Esophagus mucosa (tissue), 1 donor: ENCODE results near the gene METTL5. TPM values are rescaled to one million over a fixed set of nuclear protein-coding genes. Genes with fewer than 3 reads are reported as not detected.
"Not testable (repeated sequence)": the region's sequence is repeated elsewhere in the genome, so short reads cannot be mapped to it uniquely, and the experiment has no call there.

Source experiments
- ATAC-seq: fragments of 200-7000 bp; cut with Tn5 transposase; one replicate; pipeline ENCODE4 v1.9.1; 2020
- total RNA-seq: library from RNA; stranded (reverse); gene quantifications from one replicate; pipeline ENCODE4 v1.2.4, GENCODE V29; 2023
- donor health status: DM: yes; HTN: yes; CAD: no.

Gene METTL5
- total RNA-seq, 1 donor from 2014 or later: 41.2 TPM

DNA sequence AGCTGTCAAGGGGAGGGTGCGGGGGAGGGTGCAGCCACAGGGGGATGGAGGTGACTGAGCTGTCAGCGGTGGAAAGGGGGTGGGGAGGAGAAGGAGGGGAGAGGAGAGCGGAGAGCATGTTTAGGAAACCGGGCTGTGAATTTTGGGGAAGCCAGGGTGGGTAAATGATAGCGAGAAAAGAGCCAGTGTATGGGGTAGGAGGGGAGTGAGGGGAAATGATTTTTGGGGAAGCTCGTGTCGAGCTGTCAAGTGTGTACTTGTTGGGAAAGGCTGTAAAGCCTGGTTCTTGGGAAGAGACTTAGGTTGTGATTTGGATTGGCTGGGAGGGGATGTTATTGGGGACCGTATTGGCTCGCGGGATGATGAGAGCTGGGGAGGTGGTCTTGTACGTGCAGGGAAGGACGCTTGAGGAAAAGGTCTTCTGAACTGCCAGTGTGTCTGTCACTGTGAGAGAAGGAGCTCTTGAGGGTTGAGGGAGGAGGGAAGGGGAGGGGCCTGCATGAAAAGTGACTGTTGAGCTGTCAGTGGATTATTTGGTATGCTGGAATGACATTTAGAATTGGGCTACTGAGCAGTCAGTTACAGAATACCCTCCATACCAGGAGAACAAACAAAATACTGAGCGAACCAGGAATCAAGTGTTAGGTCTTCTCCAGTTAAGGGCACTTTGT is 3.6 kb upstream of the METTL5 start:
- ATAC-seq: peak; percentile 38

DNA sequence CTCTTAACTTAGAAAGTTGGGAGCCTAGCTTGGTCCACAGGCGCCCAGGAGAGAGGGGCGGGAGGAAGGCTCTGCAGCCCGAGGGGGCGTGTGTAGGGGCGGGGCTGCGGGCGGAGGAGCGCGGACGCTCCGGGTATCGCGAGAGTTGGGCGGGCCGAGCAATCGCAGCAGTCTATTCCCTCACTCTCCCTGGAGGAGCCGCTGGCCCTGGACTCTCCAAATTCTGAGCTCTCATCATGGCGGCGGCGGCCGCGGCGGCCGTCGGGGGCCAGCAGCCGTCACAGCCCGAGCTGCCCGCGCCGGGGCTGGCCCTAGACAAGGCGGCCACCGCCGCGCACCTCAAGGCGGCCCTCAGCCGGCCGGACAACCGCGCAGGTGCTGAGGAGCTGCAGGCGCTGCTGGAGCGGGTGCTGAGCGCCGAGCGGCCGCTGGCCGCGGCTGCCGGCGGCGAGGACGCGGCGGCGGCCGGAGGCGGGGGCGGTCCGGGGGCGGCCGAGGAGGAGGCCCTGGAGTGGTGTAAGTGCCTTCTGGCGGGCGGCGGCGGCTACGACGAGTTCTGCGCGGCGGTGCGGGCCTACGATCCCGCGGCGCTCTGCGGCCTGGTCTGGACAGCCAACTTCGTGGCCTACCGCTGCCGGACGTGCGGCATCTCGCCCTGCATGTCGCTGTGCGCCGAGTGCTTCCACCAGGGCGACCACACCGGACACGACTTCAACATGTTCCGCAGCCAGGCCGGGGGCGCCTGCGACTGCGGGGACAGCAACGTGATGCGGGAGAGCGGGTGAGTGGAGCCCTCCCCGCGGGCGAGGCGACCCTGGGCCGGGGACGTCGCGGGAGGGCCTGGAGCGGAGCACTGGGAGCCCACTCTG is 2.8 kb upstream of the METTL5 start, which contains the start of gene UBR3:
Gene UBR3 (plus strand): TSS at position 183 of the 869 bp plus-strand sequence. CDS start 54 bp downstream, at position 237.
- ATAC-seq: peak; percentile 96

DNA sequence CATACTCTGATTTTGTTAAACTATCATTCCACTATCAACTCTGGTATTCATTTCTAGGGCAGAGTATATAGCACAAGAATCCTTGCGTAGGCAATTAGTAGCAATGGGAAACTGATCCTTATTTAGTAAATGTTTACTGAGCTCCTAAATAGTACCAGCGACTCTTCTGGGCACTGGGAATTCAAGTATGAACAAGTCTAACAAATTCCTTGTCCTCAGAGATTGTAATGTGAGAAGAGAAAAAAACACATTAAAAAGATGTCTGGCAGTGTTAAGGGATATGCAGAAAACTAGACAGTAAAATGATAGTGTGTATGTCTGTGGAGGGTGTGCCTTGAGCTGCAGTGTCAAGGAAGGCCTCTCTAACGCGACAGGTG is 721 bp downstream of the METTL5 start:
- no peak for ATAC-seq

DNA sequence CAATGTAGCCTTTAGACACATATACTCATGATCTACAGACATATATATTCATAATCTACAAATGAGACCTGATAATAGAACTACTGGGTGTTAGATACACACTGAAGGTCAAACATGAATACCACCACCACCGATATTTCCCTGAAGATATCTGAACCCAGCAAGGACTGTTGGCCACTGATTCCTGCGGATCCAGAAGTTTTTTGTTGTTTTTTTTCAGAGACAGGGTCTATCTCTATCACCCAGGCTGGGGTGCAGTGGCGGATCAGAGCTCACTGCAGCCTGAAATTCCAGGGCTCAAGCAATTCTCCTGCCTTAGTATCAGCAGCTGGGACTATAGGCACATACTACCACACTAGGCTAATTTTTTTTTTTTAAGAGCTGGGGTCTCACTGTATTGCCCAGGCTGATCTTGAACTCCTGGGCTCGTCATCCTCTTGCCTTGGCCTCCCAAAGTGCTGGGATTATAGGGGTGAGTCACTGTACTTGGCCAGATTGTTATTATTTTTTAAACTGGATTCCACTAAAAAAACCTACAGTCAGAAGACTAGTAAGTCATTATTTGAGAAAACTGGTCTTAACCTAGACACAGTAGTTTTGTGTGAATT is 1.8 kb downstream of the METTL5 start:
- no peak for ATAC-seq

DNA sequence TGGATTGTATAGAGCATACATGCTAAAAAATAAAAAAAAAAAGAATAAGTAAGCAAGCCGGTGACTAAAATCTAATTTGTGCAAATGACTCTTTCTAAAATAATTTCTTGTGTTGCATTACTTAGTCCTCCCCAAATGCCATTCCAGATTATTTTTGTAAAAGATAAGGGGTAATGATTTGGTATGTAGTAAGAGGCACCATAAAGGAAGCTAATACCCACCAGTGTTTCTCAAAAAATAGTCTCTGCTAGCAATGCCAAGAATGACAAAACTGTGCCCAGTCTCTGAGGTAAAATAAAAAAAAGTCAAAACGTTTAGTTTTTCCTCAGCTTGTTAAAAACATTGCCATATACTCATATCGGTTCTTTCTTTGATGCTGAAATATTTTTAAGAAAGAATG is 2.7 kb downstream of the METTL5 start:
- ATAC-seq: no peak

DNA sequence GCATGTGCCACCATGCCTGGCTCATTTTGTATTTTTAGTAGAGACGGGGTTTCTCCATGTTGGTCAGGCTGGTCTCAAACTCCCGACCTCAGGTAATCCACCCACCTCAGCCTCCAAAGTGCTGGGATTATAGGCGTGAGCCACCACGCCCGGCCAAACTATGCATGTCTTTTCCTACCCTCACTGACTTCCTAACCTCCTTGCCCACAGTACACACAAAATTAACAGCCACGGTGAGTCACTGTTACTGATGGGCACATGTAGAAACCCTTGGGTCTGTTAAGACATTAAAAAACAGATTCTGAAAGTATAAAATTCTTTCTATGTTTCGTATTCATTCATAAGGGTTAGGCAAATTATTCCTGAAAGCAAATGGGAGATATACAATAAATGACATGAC is 4.6 kb downstream of the METTL5 start:
- not testable (repeated sequence) for ATAC-seq

GRCh38 chr2:169819106-169819505 is 5.6 kb downstream of the METTL5 start:
- peak; percentile 86 for ATAC-seq

DNA sequence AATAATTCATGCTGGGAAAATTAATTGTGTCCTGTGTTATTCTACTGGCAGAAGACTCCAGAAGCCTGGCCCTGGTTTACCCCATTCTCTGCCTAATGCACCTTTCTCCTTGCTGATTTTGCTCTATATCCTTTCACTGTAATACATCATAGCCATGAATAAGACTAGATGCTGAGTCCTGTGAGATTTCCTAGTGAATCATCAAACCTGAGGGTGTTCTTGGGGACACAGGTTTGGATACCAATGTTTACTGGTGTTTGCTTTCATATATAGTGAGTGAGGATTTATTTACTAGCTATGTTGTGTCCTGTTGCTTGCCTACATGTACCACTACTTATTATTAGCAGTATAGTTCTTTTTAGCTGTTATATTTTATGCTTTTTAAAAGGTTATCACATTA is 6.5 kb downstream of the METTL5 start:
- peak; percentile 53 for ATAC-seq

GRCh38 chr2:169817369-169817768 is 7.3 kb downstream of the METTL5 start:
- ATAC-seq: not testable (repeated sequence)

DNA sequence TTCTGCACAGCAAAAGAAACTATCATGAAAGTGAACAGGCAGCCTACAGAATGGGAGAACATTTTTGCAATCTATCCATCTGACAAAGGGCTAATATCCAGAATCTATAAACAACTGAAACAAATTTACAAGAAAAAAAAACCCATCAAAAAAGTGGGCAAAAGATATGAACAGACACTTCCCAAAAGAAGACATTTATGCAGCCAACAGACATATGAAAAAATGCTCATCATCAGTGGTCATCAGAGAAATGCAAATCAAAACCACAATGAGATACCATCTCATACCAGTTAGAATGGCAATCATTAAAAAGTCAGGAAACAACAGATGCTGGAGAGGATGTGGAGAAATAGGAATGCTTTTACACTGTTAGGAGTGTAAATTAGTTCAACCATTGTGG is 7.7 kb downstream of the METTL5 start:
- not testable (repeated sequence) for ATAC-seq

DNA sequence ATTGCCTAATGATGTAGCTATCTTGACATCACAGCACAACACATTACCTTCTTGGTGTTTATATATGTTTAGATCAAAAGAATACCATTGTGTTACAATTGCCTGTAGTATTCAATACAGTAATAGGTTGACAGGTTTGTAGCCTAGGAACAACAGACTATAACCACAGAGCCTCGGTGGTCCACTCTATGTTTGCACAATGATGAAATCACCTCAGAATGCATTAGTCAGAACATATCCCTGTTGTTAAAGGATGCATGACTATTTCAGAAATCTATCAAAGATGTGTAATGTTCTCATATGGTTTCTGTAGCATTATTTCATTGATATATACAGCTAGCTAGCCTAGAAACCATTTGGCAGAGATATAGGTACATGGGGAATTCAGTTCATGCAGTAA is 8.9 kb downstream of the METTL5 start:
- ATAC-seq: no peak

DNA sequence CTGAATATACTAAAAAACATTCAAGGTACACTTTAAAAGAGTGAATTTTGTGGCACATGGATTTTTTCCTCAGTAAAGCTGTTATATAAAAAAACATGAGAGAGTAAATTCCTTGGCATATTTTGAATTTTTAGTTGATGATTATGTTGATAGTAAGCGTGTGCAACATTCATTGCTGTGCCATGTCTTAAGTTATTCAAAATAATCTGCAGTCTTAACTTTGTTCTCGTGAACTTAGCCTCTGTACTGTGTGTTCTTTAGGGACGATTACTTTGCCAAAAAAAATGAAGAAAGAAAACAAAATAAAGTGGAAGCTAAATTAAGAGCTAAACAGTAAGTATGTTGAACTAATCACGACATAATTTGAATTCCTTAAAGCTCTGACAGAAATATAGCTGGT is 16.5 kb downstream of the METTL5 start:
- no peak for ATAC-seq

DNA sequence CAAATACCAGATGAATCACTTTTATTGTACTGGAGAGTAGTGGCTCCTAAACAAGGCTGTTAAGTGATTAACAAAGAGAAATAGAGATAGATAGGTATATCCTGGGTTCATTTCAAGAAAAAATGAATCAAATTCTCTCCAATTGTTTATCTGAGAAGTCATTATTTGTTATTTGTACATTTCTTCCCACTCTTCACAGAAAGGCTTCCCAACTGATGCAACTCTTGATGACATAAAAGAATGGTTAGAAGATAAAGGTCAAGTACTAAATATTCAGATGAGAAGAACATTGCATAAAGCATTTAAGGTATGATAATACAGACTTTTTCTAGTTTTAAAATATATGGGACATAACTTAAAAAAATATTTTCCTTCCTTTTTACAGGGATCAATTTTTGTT is 18.1 kb downstream of the METTL5 start:
- no peak for ATAC-seq

- no peak for ATAC-seq
Measured at GRCh38 chr2:169803480-169803879, 21.2 kb downstream of the METTL5 start.

DNA sequence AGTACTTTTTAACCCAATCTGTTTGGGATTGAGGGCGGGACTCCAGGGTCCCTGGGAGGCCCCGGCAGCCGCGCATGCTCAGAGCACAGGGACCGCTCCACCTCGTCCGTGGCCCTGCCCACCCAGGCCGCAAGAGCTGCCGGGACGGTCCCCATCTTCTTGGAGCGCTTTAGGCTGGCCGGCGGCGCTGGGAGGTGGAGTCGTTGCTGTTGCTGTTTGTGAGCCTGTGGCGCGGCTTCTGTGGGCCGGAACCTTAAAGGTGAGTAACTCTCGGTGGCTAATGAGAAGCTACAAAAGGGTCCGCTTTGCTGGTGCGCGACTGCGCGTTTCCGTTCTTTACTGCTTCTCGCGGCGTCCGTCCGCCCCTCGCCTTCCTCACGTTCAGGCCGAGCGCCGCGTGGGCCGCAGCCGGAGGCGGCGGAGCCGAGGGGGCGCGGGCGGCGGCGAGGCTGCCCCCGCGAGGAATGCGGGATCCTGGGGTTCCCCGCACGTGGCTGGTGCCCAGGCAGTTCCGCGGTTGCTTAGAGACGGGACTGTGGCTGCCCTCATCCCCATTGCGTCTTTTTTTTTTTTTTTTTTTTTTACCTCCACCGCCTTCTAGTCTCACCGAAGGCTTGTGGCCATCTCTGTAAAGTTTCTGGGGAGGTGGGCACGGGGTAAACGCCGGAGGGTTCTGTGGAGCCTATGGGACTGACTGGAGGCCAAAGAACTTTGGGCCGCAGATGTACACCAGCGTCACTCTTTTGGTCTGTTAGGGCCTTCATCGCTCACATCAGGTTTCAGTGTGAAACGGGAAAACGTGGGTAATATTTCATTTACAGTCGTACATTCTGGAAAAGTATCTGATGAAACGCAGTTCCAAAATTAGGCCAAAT is 25.8 kb downstream of the METTL5 start, which contains the start of gene SSB:
Gene SSB (plus strand): TSS at position 154 of the 875 bp plus-strand sequence. CDS start 2,090 bp downstream, outside the sequence.
- ATAC-seq: peak; percentile 99

DNA sequence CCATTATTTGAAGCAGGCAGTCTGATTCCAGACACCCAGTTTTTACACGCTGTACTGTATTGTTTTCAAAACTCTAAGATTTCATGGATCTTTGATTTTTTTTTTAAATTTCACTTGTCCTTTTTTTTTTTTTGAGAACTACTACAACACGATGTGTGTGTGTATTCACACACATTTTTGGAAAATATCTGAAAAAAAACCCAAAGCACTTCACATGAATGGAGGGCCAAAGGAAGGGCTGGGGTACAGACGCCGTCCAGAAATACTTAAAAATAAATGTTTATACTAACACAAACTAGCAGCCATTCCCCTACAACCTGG is 26.3 kb downstream of the METTL5 start:
- ATAC-seq: no peak

- ATAC-seq: no peak
Measured at GRCh38 chr2:169797601-169798000, 27.1 kb downstream of the METTL5 start.

- no peak for ATAC-seq
Measured at GRCh38 chr2:169796441-169796840, 28.3 kb downstream of the METTL5 start.

DNA sequence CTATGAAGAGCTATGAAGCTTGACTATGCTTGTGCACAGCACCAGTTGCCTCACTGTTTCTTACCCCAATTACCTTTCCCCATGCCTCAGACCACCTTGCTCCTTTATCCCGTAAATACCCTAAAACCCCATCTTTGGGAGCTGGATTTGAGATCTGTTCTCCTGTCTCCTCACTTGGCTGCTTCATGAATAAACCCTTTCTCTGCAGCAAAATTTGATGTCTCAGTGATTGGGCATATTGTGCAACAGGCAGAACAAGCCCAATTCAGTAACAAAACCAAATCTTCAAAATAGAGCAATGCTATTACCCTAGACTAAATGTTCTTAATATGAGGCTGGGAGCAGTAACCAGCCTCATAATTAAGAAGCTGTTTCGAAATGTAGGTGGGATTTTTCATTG is 29.5 kb downstream of the METTL5 start:
- no peak for ATAC-seq

- no peak for ATAC-seq
Measured at GRCh38 chr2:169790581-169790980, 34.1 kb downstream of the METTL5 start.

GRCh38 chr2:169782513-169782912 is 42.2 kb downstream of the METTL5 start:
- ATAC-seq: no peak

GRCh38 chr2:169781249-169782013 is 43.3 kb downstream of the METTL5 start:
- ATAC-seq: no peak
